Tibial nerve (tissue), 4 donors: ENCODE results near the gene TRABD2B. TPM values are rescaled to one million over a fixed set of nuclear protein-coding genes. Genes with fewer than 3 reads are reported as not detected.
A peak's percentile ranks its signal among the peaks of the same experiment; 100 is the strongest.

ENCODE experiments used
- DNase-seq, 2 donors: peaks; one replicate each; pipeline ENCODE4 v3.0.0-alpha.2; 2019; ENCODE audit warnings: low spot score in 2 of 2
- H3K27ac ChIP-seq, 4 donors: fragments of 200-600 bp; sonication (generic) in 3 of 4; one replicate each; pipeline ENCODE4 v1.5.1; 2017 to 2019; ENCODE audit warnings: mild to moderate bottlenecking in 1 of 4
- H3K27me3 ChIP-seq, 2 donors: fragments of 200-600 bp; sonication (generic) in 1 of 2; one replicate each; pipeline versions ENCODE4 v1.5.1 to v1.6.0; 2017 to 2019
- H3K36me3 ChIP-seq, 3 donors: fragments of 200-600 bp; sonication (generic); one replicate each; pipeline ENCODE4 v1.5.1; 2018 to 2019
- H3K4me1 ChIP-seq, 4 donors: fragments of 200-600 bp; sonication (generic) in 3 of 4; one replicate each; pipeline ENCODE4 v1.5.1; 2017 to 2019
- H3K4me3 ChIP-seq, 4 donors: fragments of 200-600 bp; sonication (generic) in 3 of 4; one replicate each; pipeline ENCODE4 v1.5.1; 2017 to 2019; ENCODE audit warnings: mild to moderate bottlenecking in 1 of 4, moderate library complexity in 1 of 4
- H3K9me3 ChIP-seq, 4 donors: fragments of 200-600 bp; sonication (generic) in 3 of 4; one replicate each; pipeline ENCODE4 v1.5.1; 2017 to 2019
- CTCF ChIP-seq, 5 experiments: fragments of 200-600 bp in 3 of 5; fragments of 450-650 bp in 2 of 5; sonication (generic) in 3 of 5; IDR thresholded peaks; one replicate each; pipeline ENCODE4 v1.5.1; 2016 to 2019; ENCODE audit warnings: antibody characterized with exemption in 5 of 5, mild to moderate bottlenecking in 3 of 5, moderate library complexity in 2 of 5
- EP300 ChIP-seq, 2 donors: sonication (generic); formaldehyde crosslinking; IDR thresholded peaks; one replicate each; pipeline ENCODE4 v1.6.1; 2017; ENCODE audit warnings: antibody characterized with exemption in 2 of 2, mild to moderate bottlenecking in 1 of 2
- POLR2A ChIP-seq, 2 donors: fragments of 450-650 bp; IDR thresholded peaks; one replicate each; pipeline ENCODE4 v1.6.1; 2017; ENCODE audit warnings: antibody characterized with exemption in 2 of 2, mild to moderate bottlenecking in 2 of 2, moderate library complexity in 2 of 2
- WGBS, 2 donors: methylation state at CpG; one replicate each; pipeline ENCODE4 v1.1.5; 2018; 5-methylcytosine and 5-hydroxymethylcytosine counted together
- total RNA-seq, 4 donors: library from RNA; depleted of rRNA; stranded (reverse); fragments of >200 nt; gene quantifications; one replicate each; pipeline ENCODE4 v1.1.0, GENCODE V29; 2016

The TRABD2B gene
- total RNA-seq, 4 donors from 2014 or later: 1.3 to 4.1 (median 2.3) TPM

- no peak for DNase-seq
- peak overlapping the region; percentile 17 to 84 (median 54) for H3K27ac ChIP-seq
Observed at GRCh38 chr1:47951026-47951425, 46.2 kb downstream of the TRABD2B start.

GRCh38 chr1:47950471-47950870 lies 46.7 kb downstream of the TRABD2B start:
- H3K36me3 ChIP-seq: no peaks in the 10 kb centered on the region
- no peaks in the 10 kb centered on the region for H3K27me3 ChIP-seq
- no peak for TF ChIP-seq POLR2A (IDR thresholded peaks at IDR 0.05)
- no peak for TF ChIP-seq EP300 (IDR thresholded peaks at IDR 0.05)
- no peak for TF ChIP-seq CTCF (IDR thresholded peaks at IDR 0.05)
- H3K4me1 ChIP-seq: peaks cover 0 to 63% (median 8%) of the 10 kb centered on the region in 4 donors
- peak overlapping the region in 3 of 4 donors; percentile 25 to 84 (median 78) for H3K27ac ChIP-seq
- no peak overlapping the region for H3K4me3 ChIP-seq
- DNase-seq: no peak
- WGBS, 2 donors: 54 to 57% methylated on average over 3 of the region's 3 CpGs
- no peaks in the 10 kb centered on the region for H3K9me3 ChIP-seq

More at GRCh38 chr1:47951026-47951425, 46.2 kb downstream of the TRABD2B start:
- TF ChIP-seq EP300 (IDR thresholded peaks at IDR 0.05) (peak in 1 of 2 donors; percentile 72), CTCF (IDR thresholded peaks at IDR 0.05) (no peak), POLR2A (IDR thresholded peaks at IDR 0.05) (no peak)
- Histone ChIP-seq H3K36me3 (no peaks in the 10 kb centered on the region), H3K4me3 (no peak overlapping the region), H3K27me3 (no peaks in the 10 kb centered on the region), H3K4me1 (peaks cover 0 to 61% (median 8%) of the 10 kb centered on the region in 4 donors), H3K9me3 (no peaks in the 10 kb centered on the region)
- WGBS, 2 donors: 42 to 77% methylated on average over 8 of the region's 8 CpGs

GRCh38 chr1:47948126-47948525 lies 49.1 kb downstream of the TRABD2B start:
- H3K4me3 ChIP-seq: no peak overlapping the region
- H3K27ac ChIP-seq: peak overlapping the region in 1 of 4 donors; percentile 6
- H3K36me3 ChIP-seq: no peaks in the 10 kb centered on the region
- peaks cover 0 to 59% (median 8%) of the 10 kb centered on the region in 4 donors for H3K4me1 ChIP-seq
- H3K9me3 ChIP-seq: no peaks in the 10 kb centered on the region
- TF ChIP-seq POLR2A (IDR thresholded peaks at IDR 0.05) (no peak), EP300 (IDR thresholded peaks at IDR 0.05) (no peak), CTCF (IDR thresholded peaks at IDR 0.05) (no peak)
- 79% methylated on average over 5 of the region's 5 CpGs for whole genome bisulfite sequencing, 2 donors
- no peak for DNase-seq
- no peaks in the 10 kb centered on the region for H3K27me3 ChIP-seq

- WGBS, 2 donors: 83 to 89% methylated on average over 6 of the region's 6 CpGs
- Histone ChIP-seq H3K36me3 (no peaks in the 10 kb centered on the region), H3K4me3 (no peak overlapping the region), H3K4me1 (peaks cover 0 to 53% (median 8%) of the 10 kb centered on the region in 4 donors), H3K27me3 (no peaks in the 10 kb centered on the region), H3K9me3 (no peaks in the 10 kb centered on the region), H3K27ac (no peak overlapping the region)
- no peak for TF ChIP-seq EP300 (IDR thresholded peaks at IDR 0.05)
- no peak for TF ChIP-seq POLR2A (IDR thresholded peaks at IDR 0.05)
- no peak for TF ChIP-seq CTCF (IDR thresholded peaks at IDR 0.05)
- no peak for DNase-seq
Observed at GRCh38 chr1:47947531-47947930, 49.7 kb downstream of the TRABD2B start.

- Histone ChIP-seq H3K27ac (peak overlapping the region in 2 of 4 donors; percentile 52 to 71), H3K36me3 (no peaks in the 10 kb centered on the region), H3K9me3 (no peaks in the 10 kb centered on the region), H3K27me3 (no peaks in the 10 kb centered on the region), H3K4me1 (peaks cover 0 to 49% (median 11%) of the 10 kb centered on the region in 4 donors), H3K4me3 (no peak overlapping the region)
- WGBS, 2 donors: 28 to 29% methylated on average over 4 of the region's 4 CpGs
- no peak for DNase-seq
- no peak for TF ChIP-seq POLR2A (IDR thresholded peaks at IDR 0.05)
- TF ChIP-seq CTCF (IDR thresholded peaks at IDR 0.05): no peak
- no peak for TF ChIP-seq EP300 (IDR thresholded peaks at IDR 0.05)
Observed at GRCh38 chr1:47944561-47944960, 52.6 kb downstream of the TRABD2B start.
